ENCODE results near the gene REG3G.
A peak's percentile ranks its signal among the peaks of the same experiment; 100 is the strongest.

REG3G gene

DNA sequence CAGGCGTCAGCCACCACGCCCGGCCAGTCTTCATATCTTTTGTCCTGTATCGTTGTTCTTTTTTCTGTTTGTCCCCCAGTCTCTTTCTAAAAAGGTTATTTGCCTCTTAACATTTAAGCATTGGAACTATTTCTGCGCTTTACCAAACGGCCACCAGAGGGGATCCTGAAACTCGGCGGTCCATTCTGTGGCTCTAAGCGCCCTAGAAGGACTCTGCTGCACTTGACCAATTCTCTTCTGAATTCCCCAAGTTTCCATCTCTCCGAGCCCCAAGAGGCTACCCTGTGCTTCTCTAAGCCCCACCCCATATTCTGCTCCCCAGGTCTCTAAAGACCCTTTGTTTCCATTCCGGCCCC lies 33.1 kb upstream of the REG3G start:
- Histone ChIP-seq H3K4me1 (ENCODE audit: control insufficient read depth, insufficient read depth, low read length) (no peaks in the 10 kb centered on the region), H3K36me3 (ENCODE audit: control insufficient read depth, insufficient read depth, low read length) (no peaks in the 10 kb centered on the region), H3K27ac (ENCODE audit: low read length) (no peak overlapping the region), H3K9me3 (ENCODE audit: control insufficient read depth, insufficient read depth, low read length) (no peaks in the 10 kb centered on the region), H3K4me3 (ENCODE audit: low read length) (peak overlapping the region; percentile 34; the same call in 1 of the 2 replicates), H3K27me3 (ENCODE audit: control insufficient read depth, insufficient read depth, low read length) (peaks cover 16% of the 10 kb centered on the region; the same call in 1 of the 2 replicates)
- DNase-seq (ENCODE audit: low read depth, low spot score): no peak
- no CpG with 5 or more reads among the region's 11 CpGs for WGBS (ENCODE audit: insufficient coverage, insufficient read length)

- WGBS (ENCODE audit: insufficient coverage, insufficient read length): no CpG with 5 or more reads among the region's 45 CpGs
- Histone ChIP-seq H3K4me3 (ENCODE audit: low read length) (peak overlapping the region; percentile 34; the same call in 1 of the 2 replicates), H3K4me1 (ENCODE audit: control insufficient read depth, insufficient read depth, low read length) (no peaks in the 10 kb centered on the region), H3K36me3 (ENCODE audit: control insufficient read depth, insufficient read depth, low read length) (no peaks in the 10 kb centered on the region), H3K9me3 (ENCODE audit: control insufficient read depth, insufficient read depth, low read length) (no peaks in the 10 kb centered on the region), H3K27ac (ENCODE audit: low read length) (no peak overlapping the region), H3K27me3 (ENCODE audit: control insufficient read depth, insufficient read depth, low read length) (peaks cover 16% of the 10 kb centered on the region; the same call in 1 of the 2 replicates)
- DNase-seq (ENCODE audit: low read depth, low spot score): no peak
These were observed 32.5 kb upstream of the REG3G start for GRCh38 chr2:78992807-78993517.

- no CpG with 5 or more reads among the region's 25 CpGs for WGBS (ENCODE audit: insufficient coverage, insufficient read length)
- Histone ChIP-seq H3K4me3 (ENCODE audit: low read length) (peak overlapping the region; percentile 34; the same call in 1 of the 2 replicates), H3K36me3 (ENCODE audit: control insufficient read depth, insufficient read depth, low read length) (no peaks in the 10 kb centered on the region), H3K4me1 (ENCODE audit: control insufficient read depth, insufficient read depth, low read length) (no peaks in the 10 kb centered on the region), H3K27me3 (ENCODE audit: control insufficient read depth, insufficient read depth, low read length) (peaks cover 16% of the 10 kb centered on the region; the same call in 1 of the 2 replicates), H3K27ac (ENCODE audit: low read length) (no peak overlapping the region), H3K9me3 (ENCODE audit: control insufficient read depth, insufficient read depth, low read length) (no peaks in the 10 kb centered on the region)
- no peak for DNase-seq (ENCODE audit: low read depth, low spot score)
These were observed 31.9 kb upstream of the REG3G start for GRCh38 chr2:78993518-78994148.

GRCh38 chr2:78994789-78995188 lies 30.7 kb upstream of the REG3G start:
- Histone ChIP-seq H3K4me3 (ENCODE audit: low read length) (no peak overlapping the region), H3K4me1 (ENCODE audit: control insufficient read depth, insufficient read depth, low read length) (no peaks in the 10 kb centered on the region), H3K27me3 (ENCODE audit: control insufficient read depth, insufficient read depth, low read length) (peaks cover 16% of the 10 kb centered on the region; the same call in 1 of the 2 replicates), H3K36me3 (ENCODE audit: control insufficient read depth, insufficient read depth, low read length) (no peaks in the 10 kb centered on the region), H3K9me3 (ENCODE audit: control insufficient read depth, insufficient read depth, low read length) (no peaks in the 10 kb centered on the region), H3K27ac (ENCODE audit: low read length) (no peak overlapping the region)
- DNase-seq (ENCODE audit: low read depth, low spot score): no peak
- no CpG with 5 or more reads among the region's 1 CpG for WGBS (ENCODE audit: insufficient coverage, insufficient read length)

DNA sequence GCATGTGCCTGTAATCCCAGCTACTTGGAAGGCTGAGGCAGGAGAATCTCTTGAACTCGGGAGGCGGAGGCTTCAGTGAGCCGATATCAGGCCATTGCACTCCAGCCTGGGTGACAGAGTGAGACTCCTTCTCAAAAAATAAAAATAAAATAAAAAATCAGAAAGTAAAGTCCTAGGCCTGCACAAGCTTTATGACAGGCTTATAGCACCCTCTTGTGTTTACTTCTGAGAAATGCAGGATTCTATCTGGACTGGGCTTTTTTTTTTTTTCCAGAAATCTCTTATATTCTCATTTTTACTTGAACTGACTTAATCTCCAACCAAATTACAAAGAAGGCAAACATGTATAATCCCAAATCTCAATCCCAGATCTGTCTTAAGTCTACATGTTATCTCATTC lies 26.1 kb upstream of the REG3G start:
- H3K4me3 ChIP-seq (ENCODE audit: low read length): no peak overlapping the region
- no peak overlapping the region for H3K27ac ChIP-seq (ENCODE audit: low read length)
- peaks cover 3% of the 10 kb centered on the region; the same call in 1 of the 2 replicates for H3K27me3 ChIP-seq (ENCODE audit: control insufficient read depth, insufficient read depth, low read length)
- no peak for DNase-seq (ENCODE audit: low read depth, low spot score)
- no CpG with 5 or more reads among the region's 3 CpGs for WGBS (ENCODE audit: insufficient coverage, insufficient read length)
- H3K36me3 ChIP-seq (ENCODE audit: control insufficient read depth, insufficient read depth, low read length): no peaks in the 10 kb centered on the region
- H3K9me3 ChIP-seq (ENCODE audit: control insufficient read depth, insufficient read depth, low read length): no peaks in the 10 kb centered on the region
- H3K4me1 ChIP-seq (ENCODE audit: control insufficient read depth, insufficient read depth, low read length): no peaks in the 10 kb centered on the region

- Histone ChIP-seq H3K27ac (ENCODE audit: low read length) (no peak overlapping the region), H3K9me3 (ENCODE audit: control insufficient read depth, insufficient read depth, low read length) (no peaks in the 10 kb centered on the region), H3K36me3 (ENCODE audit: control insufficient read depth, insufficient read depth, low read length) (no peaks in the 10 kb centered on the region), H3K4me3 (ENCODE audit: low read length) (no peak overlapping the region), H3K27me3 (ENCODE audit: control insufficient read depth, insufficient read depth, low read length) (no peaks in the 10 kb centered on the region), H3K4me1 (ENCODE audit: control insufficient read depth, insufficient read depth, low read length) (no peaks in the 10 kb centered on the region)
- no CpG with 5 or more reads among the region's 4 CpGs for WGBS (ENCODE audit: insufficient coverage, insufficient read length)
- no peak for DNase-seq (ENCODE audit: low read depth, low spot score)
These were observed 25.4 kb upstream of the REG3G start for GRCh38 chr2:79000008-79000576.

GRCh38 chr2:79001285-79001684 lies 24.2 kb upstream of the REG3G start:
- no peaks in the 10 kb centered on the region for H3K36me3 ChIP-seq (ENCODE audit: control insufficient read depth, insufficient read depth, low read length)
- no peak overlapping the region for H3K27ac ChIP-seq (ENCODE audit: low read length)
- H3K9me3 ChIP-seq (ENCODE audit: control insufficient read depth, insufficient read depth, low read length): no peaks in the 10 kb centered on the region
- H3K4me3 ChIP-seq (ENCODE audit: low read length): no peak overlapping the region
- no peaks in the 10 kb centered on the region for H3K4me1 ChIP-seq (ENCODE audit: control insufficient read depth, insufficient read depth, low read length)
- WGBS (ENCODE audit: insufficient coverage, insufficient read length): no CpG with 5 or more reads among the region's 1 CpG
- no peak for DNase-seq (ENCODE audit: low read depth, low spot score)
- no peaks in the 10 kb centered on the region for H3K27me3 ChIP-seq (ENCODE audit: control insufficient read depth, insufficient read depth, low read length)

GRCh38 chr2:79004680-79005079 lies 20.8 kb upstream of the REG3G start:
- Histone ChIP-seq H3K27me3 (ENCODE audit: control insufficient read depth, insufficient read depth, low read length) (no peaks in the 10 kb centered on the region), H3K27ac (ENCODE audit: low read length) (no peak overlapping the region), H3K9me3 (ENCODE audit: control insufficient read depth, insufficient read depth, low read length) (no peaks in the 10 kb centered on the region), H3K4me1 (ENCODE audit: control insufficient read depth, insufficient read depth, low read length) (no peaks in the 10 kb centered on the region), H3K4me3 (ENCODE audit: low read length) (no peak overlapping the region), H3K36me3 (ENCODE audit: control insufficient read depth, insufficient read depth, low read length) (no peaks in the 10 kb centered on the region)
- DNase-seq (ENCODE audit: low read depth, low spot score): no peak
- WGBS (ENCODE audit: insufficient coverage, insufficient read length): no CpG with 5 or more reads among the region's 5 CpGs

GRCh38 chr2:79005216-79005615 lies 20.3 kb upstream of the REG3G start:
- Histone ChIP-seq H3K27ac (ENCODE audit: low read length) (no peak overlapping the region), H3K4me3 (ENCODE audit: low read length) (no peak overlapping the region), H3K27me3 (ENCODE audit: control insufficient read depth, insufficient read depth, low read length) (no peaks in the 10 kb centered on the region), H3K9me3 (ENCODE audit: control insufficient read depth, insufficient read depth, low read length) (no peaks in the 10 kb centered on the region), H3K4me1 (ENCODE audit: control insufficient read depth, insufficient read depth, low read length) (no peaks in the 10 kb centered on the region), H3K36me3 (ENCODE audit: control insufficient read depth, insufficient read depth, low read length) (no peaks in the 10 kb centered on the region)
- no CpG with 5 or more reads among the region's 3 CpGs for WGBS (ENCODE audit: insufficient coverage, insufficient read length)
- DNase-seq (ENCODE audit: low read depth, low spot score): no peak

- no peaks in the 10 kb centered on the region for H3K9me3 ChIP-seq (ENCODE audit: control insufficient read depth, insufficient read depth, low read length)
- no CpG with 5 or more reads among the region's 2 CpGs for WGBS (ENCODE audit: insufficient coverage, insufficient read length)
- H3K4me3 ChIP-seq (ENCODE audit: low read length): no peak overlapping the region
- H3K27me3 ChIP-seq (ENCODE audit: control insufficient read depth, insufficient read depth, low read length): no peaks in the 10 kb centered on the region
- H3K27ac ChIP-seq (ENCODE audit: low read length): no peak overlapping the region
- no peaks in the 10 kb centered on the region for H3K36me3 ChIP-seq (ENCODE audit: control insufficient read depth, insufficient read depth, low read length)
- no peaks in the 10 kb centered on the region for H3K4me1 ChIP-seq (ENCODE audit: control insufficient read depth, insufficient read depth, low read length)
- no peak for DNase-seq (ENCODE audit: low read depth, low spot score)
These were observed 16.1 kb upstream of the REG3G start for GRCh38 chr2:79009388-79009787.
